Measurements from ENCODE around the gene CDKN2C.
"Not testable (repeated sequence)": the region's sequence is repeated elsewhere in the genome, so short reads cannot be mapped to it uniquely, and the experiment has no call there.

Gene CDKN2C

GRCh38 chr1:50994997-50995396 lies 25.0 kb downstream of the CDKN2C start:
- H3K4me3 ChIP-seq (ENCODE audit: insufficient read depth, low read depth, low read length, poor library complexity, severe bottlenecking): no peak overlapping the region
- DNase-seq: no peak
- no peaks in the 10 kb centered on the region for H3K9me3 ChIP-seq (ENCODE audit: control insufficient read depth, low read length)
- no peak overlapping the region for H3K27ac ChIP-seq (ENCODE audit: insufficient read depth, low read length, poor library complexity, severe bottlenecking)
- H3K27me3 ChIP-seq (replicated peaks; ENCODE audit: control insufficient read depth, insufficient read depth, low read length, poor library complexity, severe bottlenecking): no peaks in the 10 kb centered on the region
- H3K4me1 ChIP-seq (ENCODE audit: control insufficient read depth, insufficient read depth, low read length, poor library complexity, severe bottlenecking): no peaks in the 10 kb centered on the region
- no peaks in the 10 kb centered on the region for H3K36me3 ChIP-seq (ENCODE audit: control insufficient read depth, insufficient read depth, low read length)

GRCh38 chr1:50995651-50996050 lies 25.6 kb downstream of the CDKN2C start:
- H3K4me1 ChIP-seq (ENCODE audit: control insufficient read depth, insufficient read depth, low read length, poor library complexity, severe bottlenecking): no peaks in the 10 kb centered on the region
- H3K27ac ChIP-seq (ENCODE audit: insufficient read depth, low read length, poor library complexity, severe bottlenecking): no peak overlapping the region
- H3K4me3 ChIP-seq (ENCODE audit: insufficient read depth, low read depth, low read length, poor library complexity, severe bottlenecking): no peak overlapping the region
- no peak for DNase-seq
- H3K9me3 ChIP-seq (ENCODE audit: control insufficient read depth, low read length): no peaks in the 10 kb centered on the region
- H3K36me3 ChIP-seq (ENCODE audit: control insufficient read depth, insufficient read depth, low read length): no peaks in the 10 kb centered on the region
- H3K27me3 ChIP-seq (replicated peaks; ENCODE audit: control insufficient read depth, insufficient read depth, low read length, poor library complexity, severe bottlenecking): no peaks in the 10 kb centered on the region

- Histone ChIP-seq H3K27ac (ENCODE audit: insufficient read depth, low read length, poor library complexity, severe bottlenecking) (no peak overlapping the region), H3K36me3 (ENCODE audit: control insufficient read depth, insufficient read depth, low read length) (no peaks in the 10 kb centered on the region), H3K4me1 (ENCODE audit: control insufficient read depth, insufficient read depth, low read length, poor library complexity, severe bottlenecking) (no peaks in the 10 kb centered on the region), H3K4me3 (ENCODE audit: insufficient read depth, low read depth, low read length, poor library complexity, severe bottlenecking) (no peak overlapping the region), H3K27me3 (replicated peaks; ENCODE audit: control insufficient read depth, insufficient read depth, low read length, poor library complexity, severe bottlenecking) (no peaks in the 10 kb centered on the region), H3K9me3 (ENCODE audit: control insufficient read depth, low read length) (no peaks in the 10 kb centered on the region)
- no peak for DNase-seq
These were observed 26.0 kb downstream of the CDKN2C start for GRCh38 chr1:50996083-50996482.

GRCh38 chr1:50999375-50999774 lies 29.3 kb downstream of the CDKN2C start:
- not testable (repeated sequence) for DNase-seq; H3K27ac ChIP-seq (ENCODE audit: insufficient read depth, low read length, poor library complexity, severe bottlenecking); H3K4me1 ChIP-seq (ENCODE audit: control insufficient read depth, insufficient read depth, low read length, poor library complexity, severe bottlenecking); H3K27me3 ChIP-seq (replicated peaks; ENCODE audit: control insufficient read depth, insufficient read depth, low read length, poor library complexity, severe bottlenecking); H3K4me3 ChIP-seq (ENCODE audit: insufficient read depth, low read depth, low read length, poor library complexity, severe bottlenecking); H3K36me3 ChIP-seq (ENCODE audit: control insufficient read depth, insufficient read depth, low read length); H3K9me3 ChIP-seq (ENCODE audit: control insufficient read depth, low read length)

- Histone ChIP-seq H3K9me3 (ENCODE audit: control insufficient read depth, low read length) (no peaks in the 10 kb centered on the region), H3K4me3 (ENCODE audit: insufficient read depth, low read depth, low read length, poor library complexity, severe bottlenecking) (no peak overlapping the region), H3K27ac (ENCODE audit: insufficient read depth, low read length, poor library complexity, severe bottlenecking) (no peak overlapping the region), H3K4me1 (ENCODE audit: control insufficient read depth, insufficient read depth, low read length, poor library complexity, severe bottlenecking) (no peaks in the 10 kb centered on the region), H3K27me3 (replicated peaks; ENCODE audit: control insufficient read depth, insufficient read depth, low read length, poor library complexity, severe bottlenecking) (no peaks in the 10 kb centered on the region), H3K36me3 (ENCODE audit: control insufficient read depth, insufficient read depth, low read length) (no peaks in the 10 kb centered on the region)
- DNase-seq: no peak
These were observed 30.1 kb downstream of the CDKN2C start for GRCh38 chr1:51000160-51000559.

- Histone ChIP-seq H3K27ac (ENCODE audit: insufficient read depth, low read length, poor library complexity, severe bottlenecking) (no peak overlapping the region), H3K4me1 (ENCODE audit: control insufficient read depth, insufficient read depth, low read length, poor library complexity, severe bottlenecking) (no peaks in the 10 kb centered on the region), H3K9me3 (ENCODE audit: control insufficient read depth, low read length) (no peaks in the 10 kb centered on the region), H3K36me3 (ENCODE audit: control insufficient read depth, insufficient read depth, low read length) (no peaks in the 10 kb centered on the region), H3K4me3 (ENCODE audit: insufficient read depth, low read depth, low read length, poor library complexity, severe bottlenecking) (no peak overlapping the region), H3K27me3 (replicated peaks; ENCODE audit: control insufficient read depth, insufficient read depth, low read length, poor library complexity, severe bottlenecking) (no peaks in the 10 kb centered on the region)
- DNase-seq: no peak
These were observed 30.6 kb downstream of the CDKN2C start for GRCh38 chr1:51000651-51001050.

- no peaks in the 10 kb centered on the region for H3K36me3 ChIP-seq (ENCODE audit: control insufficient read depth, insufficient read depth, low read length)
- no peak overlapping the region for H3K4me3 ChIP-seq (ENCODE audit: insufficient read depth, low read depth, low read length, poor library complexity, severe bottlenecking)
- no peak for DNase-seq
- no peaks in the 10 kb centered on the region for H3K27me3 ChIP-seq (replicated peaks; ENCODE audit: control insufficient read depth, insufficient read depth, low read length, poor library complexity, severe bottlenecking)
- H3K27ac ChIP-seq (ENCODE audit: insufficient read depth, low read length, poor library complexity, severe bottlenecking): no peak overlapping the region
- no peaks in the 10 kb centered on the region for H3K9me3 ChIP-seq (ENCODE audit: control insufficient read depth, low read length)
- no peaks in the 10 kb centered on the region for H3K4me1 ChIP-seq (ENCODE audit: control insufficient read depth, insufficient read depth, low read length, poor library complexity, severe bottlenecking)
These were observed 32.5 kb downstream of the CDKN2C start for GRCh38 chr1:51002516-51002915.

- not testable (repeated sequence) for DNase-seq; H3K27me3 ChIP-seq (replicated peaks; ENCODE audit: control insufficient read depth, insufficient read depth, low read length, poor library complexity, severe bottlenecking)
These were observed 35.5 kb downstream of the CDKN2C start for GRCh38 chr1:51005549-51005948.

GRCh38 chr1:51009381-51009780 lies 39.3 kb downstream of the CDKN2C start:
- Histone ChIP-seq H3K4me3 (ENCODE audit: insufficient read depth, low read depth, low read length, poor library complexity, severe bottlenecking) (no peak overlapping the region), H3K9me3 (ENCODE audit: control insufficient read depth, low read length) (no peaks in the 10 kb centered on the region)

More at GRCh38 chr1:51005549-51005948, 35.5 kb downstream of the CDKN2C start:
- H3K27ac ChIP-seq (ENCODE audit: insufficient read depth, low read length, poor library complexity, severe bottlenecking); H3K4me1 ChIP-seq (ENCODE audit: control insufficient read depth, insufficient read depth, low read length, poor library complexity, severe bottlenecking); H3K9me3 ChIP-seq (ENCODE audit: control insufficient read depth, low read length); H3K4me3 ChIP-seq (ENCODE audit: insufficient read depth, low read depth, low read length, poor library complexity, severe bottlenecking); H3K36me3 ChIP-seq (ENCODE audit: control insufficient read depth, insufficient read depth, low read length): not testable (repeated sequence)

GRCh38 chr1:51014878-51015277 lies 44.8 kb downstream of the CDKN2C start:
- no peak for DNase-seq
- Histone ChIP-seq H3K9me3 (ENCODE audit: control insufficient read depth, low read length) (no peaks in the 10 kb centered on the region), H3K27ac (ENCODE audit: insufficient read depth, low read length, poor library complexity, severe bottlenecking) (no peak overlapping the region), H3K4me3 (ENCODE audit: insufficient read depth, low read depth, low read length, poor library complexity, severe bottlenecking) (no peak overlapping the region), H3K27me3 (replicated peaks; ENCODE audit: control insufficient read depth, insufficient read depth, low read length, poor library complexity, severe bottlenecking) (no peaks in the 10 kb centered on the region), H3K4me1 (ENCODE audit: control insufficient read depth, insufficient read depth, low read length, poor library complexity, severe bottlenecking) (no peaks in the 10 kb centered on the region), H3K36me3 (ENCODE audit: control insufficient read depth, insufficient read depth, low read length) (no peaks in the 10 kb centered on the region)

More at GRCh38 chr1:51009381-51009780, 39.3 kb downstream of the CDKN2C start:
- H3K4me1 ChIP-seq (ENCODE audit: control insufficient read depth, insufficient read depth, low read length, poor library complexity, severe bottlenecking): no peaks in the 10 kb centered on the region
- no peaks in the 10 kb centered on the region for H3K27me3 ChIP-seq (replicated peaks; ENCODE audit: control insufficient read depth, insufficient read depth, low read length, poor library complexity, severe bottlenecking)
- DNase-seq: no peak
- H3K36me3 ChIP-seq (ENCODE audit: control insufficient read depth, insufficient read depth, low read length): no peaks in the 10 kb centered on the region
- H3K27ac ChIP-seq (ENCODE audit: insufficient read depth, low read length, poor library complexity, severe bottlenecking): no peak overlapping the region

GRCh38 chr1:51019811-51020210 lies 49.8 kb downstream of the CDKN2C start:
- no peaks in the 10 kb centered on the region for H3K36me3 ChIP-seq (ENCODE audit: control insufficient read depth, insufficient read depth, low read length)
- H3K9me3 ChIP-seq (ENCODE audit: control insufficient read depth, low read length): no peaks in the 10 kb centered on the region
- H3K27ac ChIP-seq (ENCODE audit: insufficient read depth, low read length, poor library complexity, severe bottlenecking): no peak overlapping the region
- no peak overlapping the region for H3K4me3 ChIP-seq (ENCODE audit: insufficient read depth, low read depth, low read length, poor library complexity, severe bottlenecking)
- DNase-seq: no peak
- H3K27me3 ChIP-seq (replicated peaks; ENCODE audit: control insufficient read depth, insufficient read depth, low read length, poor library complexity, severe bottlenecking): no peaks in the 10 kb centered on the region
- no peaks in the 10 kb centered on the region for H3K4me1 ChIP-seq (ENCODE audit: control insufficient read depth, insufficient read depth, low read length, poor library complexity, severe bottlenecking)
